Right lobe of liver (tissue), 6 donors: Measurements from ENCODE around the gene C17orf100. TPM values are rescaled to one million over a fixed set of nuclear protein-coding genes. Genes with fewer than 3 reads are reported as not detected.
A peak's percentile ranks its signal among the peaks of the same experiment; 100 is the strongest.
"Not testable (repeated sequence)": the region's sequence is repeated elsewhere in the genome, so short reads cannot be mapped to it uniquely, and the experiment has no call there.

Source experiments
- ATAC-seq, 4 donors: fragments of 200-7000 bp; cut with Tn5 transposase; one replicate each; pipeline ENCODE4 v1.9.1; 2020; ENCODE audit warnings: mild to moderate bottlenecking in 4 of 4, moderate library complexity in 4 of 4
- DNase-seq, 3 donors: peaks; one replicate each; pipeline ENCODE4 v3.0.0-alpha.2; 2020
- H3K27ac ChIP-seq, 3 donors: fragments of 200-600 bp; one replicate each; pipeline ENCODE4 v1.8.0; 2022
- H3K27me3 ChIP-seq, 2 donors: fragments of 200-600 bp; one replicate each; pipeline ENCODE4 v1.8.0; 2022
- H3K36me3 ChIP-seq, 4 donors: fragments of 200-600 bp; sonication (generic) in 1 of 4; one replicate each; pipeline versions ENCODE4 v1.5.1 to v1.8.0; 2017 to 2022; ENCODE audit warnings: control low read depth in 1 of 4
- H3K4me1 ChIP-seq, 4 donors: fragments of 200-600 bp; sonication (generic) in 1 of 4; one replicate each; pipeline versions ENCODE4 v1.5.1 to v1.8.0; 2017 to 2022; ENCODE audit warnings: control low read depth in 1 of 4
- H3K4me3 ChIP-seq, 3 donors: fragments of 200-600 bp; one replicate each; pipeline ENCODE4 v1.8.0; 2022
- H3K9me3 ChIP-seq, 4 donors: fragments of 200-600 bp; sonication (generic) in 1 of 4; one replicate each; pipeline versions ENCODE4 v1.5.1 to v1.8.0; 2017 to 2022; ENCODE audit warnings: control low read depth in 1 of 4
- POLR2A ChIP-seq: fragments of 450-650 bp; IDR thresholded peaks from one replicate; pipeline ENCODE4 v1.6.1; 2017; ENCODE audit warnings: antibody characterized with exemption, mild to moderate bottlenecking
- WGBS: methylation state at CpG from one replicate; pipeline ENCODE4 v1.1.6; 2018; ENCODE audit warnings: low coverage, low lambda C conversion rate; ENCODE audit not compliant: insufficient coverage; ENCODE audit errors: missing lambda C conversion rate; 5-methylcytosine and 5-hydroxymethylcytosine counted together
- intact Hi-C, 2 donors: fragments of 100-400 bp; cut with DNase I; formaldehyde crosslinking; loops; one replicate each; pipeline versions ENCODE4 v1.11.2 to v1.14.1; 2022
- total RNA-seq, 6 experiments: library from RNA; depleted of rRNA in 2 of 6; stranded (reverse); fragments of >200 nt in 2 of 6; fragmentation: NEBNext Ultra II Directional in 3 of 6; extraction: Animal tissue kit (Norgen Biotek cat#: 25700) in 3 of 6; gene quantifications; one replicate each; pipeline versions ENCODE4 v1.1.0 to v1.2.4, GENCODE V29; 2016 to 2023
- TF ChIP-seq, protein P1 (sequence below), 4 donors: fragments of 200-600 bp in 3 of 4; fragments of 450-650 bp in 1 of 4; IDR thresholded peaks; one replicate each; pipeline versions ENCODE4 v1.5.1 to v1.8.0; 2016 to 2022; ENCODE audit warnings: antibody characterized with exemption in 4 of 4, mild to moderate bottlenecking in 2 of 4
- donor health status: DM: no; HTN: yes; CAD: no.
- donor health status: DM: no; HTN: no; CAD: no.
- donor health status: DM: no; HTN: no; CAD: no.
- donor health status: DM: no; HTN: yes; CAD: no.
- donor health status: DM: no; HTN: yes; CAD: no.

The C17orf100 gene
- total RNA-seq, 6 experiments from 2014 or later = 1.2 to 4.0 (median 1.9) TPM

DNA sequence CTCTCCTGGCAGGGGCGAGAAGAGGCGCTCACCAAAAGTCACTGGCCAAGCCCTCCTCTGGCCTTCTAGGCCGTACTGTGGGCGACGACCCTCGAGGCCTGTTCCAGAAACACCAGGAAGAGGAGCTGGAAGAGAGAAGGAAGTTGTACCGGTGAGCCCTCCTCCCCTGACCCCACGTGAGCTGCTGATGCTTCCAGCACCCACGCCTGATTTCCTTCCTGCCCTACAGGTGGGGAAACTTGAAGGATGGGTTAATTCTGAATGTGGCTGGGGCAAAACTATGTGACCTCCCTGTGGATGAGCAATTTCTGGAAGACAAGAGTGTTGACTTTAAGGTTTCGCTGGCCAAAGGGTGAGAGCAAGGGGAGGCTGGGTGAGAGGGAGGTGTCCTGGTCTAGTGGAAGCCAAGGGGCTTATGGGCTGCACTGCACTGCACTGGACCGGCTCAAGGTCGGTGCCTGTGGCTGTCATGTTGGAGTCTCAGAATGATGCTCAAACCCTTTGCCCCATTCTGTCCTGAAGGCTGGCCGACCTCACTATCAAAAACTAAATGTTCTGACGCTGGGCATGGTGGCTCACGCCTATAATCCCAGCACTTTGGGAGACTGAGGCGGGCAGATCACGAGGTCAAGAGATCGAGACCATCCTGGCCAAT lies 6.2 kb downstream of the C17orf100 start:
- Histone ChIP-seq H3K9me3 (no peaks in the 10 kb centered on the region), H3K4me3 (no peak overlapping the region), H3K36me3 (no peaks in the 10 kb centered on the region), H3K27me3 (no peaks in the 10 kb centered on the region), H3K4me1 (peaks cover 0 to 10% (median 4%) of the 10 kb centered on the region in 4 donors), H3K27ac (no peak overlapping the region)
- WGBS = 80% methylated on average over 10 of the region's 18 CpGs
- intact Hi-C loops = no loop called here
- DNase-seq = no peak
- ATAC-seq = no peak
- TF ChIP-seq POLR2A = no peak
- TF ChIP-seq, protein P1, sequence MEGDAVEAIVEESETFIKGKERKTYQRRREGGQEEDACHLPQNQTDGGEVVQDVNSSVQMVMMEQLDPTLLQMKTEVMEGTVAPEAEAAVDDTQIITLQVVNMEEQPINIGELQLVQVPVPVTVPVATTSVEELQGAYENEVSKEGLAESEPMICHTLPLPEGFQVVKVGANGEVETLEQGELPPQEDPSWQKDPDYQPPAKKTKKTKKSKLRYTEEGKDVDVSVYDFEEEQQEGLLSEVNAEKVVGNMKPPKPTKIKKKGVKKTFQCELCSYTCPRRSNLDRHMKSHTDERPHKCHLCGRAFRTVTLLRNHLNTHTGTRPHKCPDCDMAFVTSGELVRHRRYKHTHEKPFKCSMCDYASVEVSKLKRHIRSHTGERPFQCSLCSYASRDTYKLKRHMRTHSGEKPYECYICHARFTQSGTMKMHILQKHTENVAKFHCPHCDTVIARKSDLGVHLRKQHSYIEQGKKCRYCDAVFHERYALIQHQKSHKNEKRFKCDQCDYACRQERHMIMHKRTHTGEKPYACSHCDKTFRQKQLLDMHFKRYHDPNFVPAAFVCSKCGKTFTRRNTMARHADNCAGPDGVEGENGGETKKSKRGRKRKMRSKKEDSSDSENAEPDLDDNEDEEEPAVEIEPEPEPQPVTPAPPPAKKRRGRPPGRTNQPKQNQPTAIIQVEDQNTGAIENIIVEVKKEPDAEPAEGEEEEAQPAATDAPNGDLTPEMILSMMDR (IDR thresholded peaks at IDR 0.05) = no peak

DNA sequence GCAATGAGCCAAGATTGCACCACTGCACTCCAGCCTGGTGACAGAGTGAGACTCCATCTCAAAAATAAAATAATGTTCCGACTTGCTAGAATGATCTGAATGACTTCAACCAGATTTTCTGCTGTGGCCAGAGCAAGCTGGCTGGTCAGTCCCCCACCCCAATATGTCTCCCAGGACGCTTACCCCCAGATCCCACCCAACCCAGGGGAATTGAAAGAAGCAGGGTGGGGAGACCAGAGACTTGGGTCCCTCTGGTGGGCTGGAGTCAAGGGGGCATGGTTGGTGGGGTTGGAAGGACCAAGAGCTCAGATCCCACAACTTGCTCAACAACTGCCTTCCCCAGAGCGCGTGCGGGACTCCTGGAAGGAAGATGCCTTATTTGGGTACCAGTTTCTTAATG lies 6.8 kb downstream of the C17orf100 start:
- H3K4me3 ChIP-seq, ATAC-seq, DNase-seq, H3K4me1 ChIP-seq, H3K9me3 ChIP-seq, H3K36me3 ChIP-seq, H3K27ac ChIP-seq, H3K27me3 ChIP-seq, intact Hi-C loops: not testable (repeated sequence)
- WGBS = 93% methylated on average over 3 of the region's 5 CpGs

DNA sequence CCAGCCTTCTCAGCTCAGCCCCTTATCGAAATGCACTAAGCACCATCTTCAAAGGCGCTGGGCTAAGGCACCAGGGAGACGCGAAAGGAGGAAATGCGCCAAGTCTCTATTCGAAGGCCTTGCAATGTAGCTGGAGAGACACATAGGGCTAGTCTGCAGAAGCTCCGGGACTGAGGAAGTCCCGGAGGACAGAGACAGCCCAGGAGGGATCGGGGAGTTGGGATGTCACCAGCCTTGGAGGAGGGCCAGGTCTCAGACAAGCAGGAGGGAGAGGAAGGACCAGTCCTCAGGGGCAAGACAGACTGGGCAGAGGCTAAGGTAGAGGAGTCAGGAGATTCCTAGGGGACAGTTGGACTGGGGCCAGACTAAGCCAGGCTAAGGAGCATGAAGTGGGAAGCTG lies 8.5 kb downstream of the C17orf100 start:
- H3K9me3 ChIP-seq = no peaks in the 10 kb centered on the region
- no peak overlapping the region for H3K4me3 ChIP-seq
- no peak for ATAC-seq
- WGBS = 63% methylated on average over 6 of the region's 9 CpGs
- intact Hi-C loops = loop anchor here in 1 of 2 donors (10.0 kb wide), 1 partner anchor 345 kb away; no protein-coding TSS in a partner anchor
- no peak for TF ChIP-seq POLR2A
- TF ChIP-seq, protein P1 (IDR thresholded peaks at IDR 0.05) = no peak
- no peaks in the 10 kb centered on the region for H3K36me3 ChIP-seq
- no peaks in the 10 kb centered on the region for H3K27me3 ChIP-seq
- H3K4me1 ChIP-seq = no peaks in the 10 kb centered on the region
- H3K27ac ChIP-seq = no peak overlapping the region
- no peak for DNase-seq

DNA sequence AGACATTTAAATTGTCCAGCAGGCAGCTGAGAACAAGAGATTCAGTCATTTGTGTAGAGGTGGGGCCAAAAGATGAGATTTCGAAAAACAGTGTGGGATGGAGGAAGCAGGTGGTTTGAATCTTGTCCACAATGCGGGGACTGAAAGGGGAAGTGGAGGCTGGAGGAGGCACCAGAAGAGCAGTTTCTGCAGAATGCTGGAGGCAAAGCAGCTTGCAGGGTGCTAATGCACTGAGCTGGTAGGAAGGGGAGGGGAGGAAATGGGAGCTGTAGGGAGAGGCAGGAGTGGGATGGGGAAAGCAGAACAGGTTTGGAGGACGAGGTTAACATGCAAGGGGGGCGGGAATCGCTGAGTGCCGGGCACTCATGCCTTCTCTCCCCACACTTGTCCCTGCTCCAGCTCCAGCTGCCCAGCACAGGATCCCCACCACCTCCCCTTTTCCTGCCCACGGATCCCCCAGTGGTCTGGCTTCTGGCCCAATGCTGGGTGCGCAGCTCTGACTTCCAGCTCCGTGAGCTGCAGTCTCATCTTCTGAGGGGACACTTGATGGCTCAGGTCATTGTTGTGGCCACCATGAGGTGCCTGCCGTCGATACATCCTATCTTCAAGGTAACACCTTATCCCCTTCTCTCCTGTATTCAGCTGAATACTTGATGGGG lies 9.4 kb downstream of the C17orf100 start:
- no peaks in the 10 kb centered on the region for H3K27me3 ChIP-seq
- no peak overlapping the region for H3K4me3 ChIP-seq
- no peaks in the 10 kb centered on the region for H3K9me3 ChIP-seq
- ATAC-seq = peak in 2 of 4 donors; percentile 14 to 34
- H3K27ac ChIP-seq = no peak overlapping the region
- H3K36me3 ChIP-seq = no peaks in the 10 kb centered on the region
- no peaks in the 10 kb centered on the region for H3K4me1 ChIP-seq
- WGBS = 51% methylated on average over 6 of the region's 11 CpGs
- DNase-seq = no peak
- TF ChIP-seq, protein P1 (IDR thresholded peaks at IDR 0.05) = no peak
- TF ChIP-seq POLR2A = no peak
- intact Hi-C loops = loop anchor here in 1 of 2 donors (10.0 kb wide), 1 partner anchor 344 kb away; no protein-coding TSS in a partner anchor

DNA sequence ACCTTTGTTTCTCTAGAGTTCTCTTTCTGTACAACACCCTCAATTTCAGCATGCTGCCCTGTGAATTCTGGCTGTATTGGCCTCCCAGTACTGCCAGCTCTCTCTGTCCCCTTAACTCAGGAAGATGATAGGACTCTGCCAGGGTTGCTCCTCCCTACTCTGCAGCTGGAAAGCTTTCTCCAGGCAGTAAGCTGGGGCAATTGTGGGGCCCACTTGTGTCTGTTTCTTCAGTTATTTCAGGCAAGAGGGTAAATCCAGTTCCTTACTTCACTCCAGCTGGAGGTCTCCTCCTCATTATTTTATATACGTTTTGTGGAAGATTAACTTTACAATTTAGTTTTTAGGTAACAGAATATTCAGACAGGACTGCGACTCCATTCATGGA lies 9.9 kb downstream of the C17orf100 start:
- Histone ChIP-seq H3K4me1 (peaks cover 0 to 5% (median 0%) of the 10 kb centered on the region in 4 donors), H3K36me3 (no peaks in the 10 kb centered on the region), H3K4me3 (no peak overlapping the region), H3K9me3 (no peaks in the 10 kb centered on the region), H3K27me3 (no peaks in the 10 kb centered on the region), H3K27ac (no peak overlapping the region)
- ATAC-seq (no peak), DNase-seq (no peak)
- WGBS = 75% methylated on average over 2 of the region's 2 CpGs
- TF ChIP-seq, protein P1 (IDR thresholded peaks at IDR 0.05) = no peak
- no peak for TF ChIP-seq POLR2A
- intact Hi-C loops = loop anchor here in 1 of 2 donors (10.0 kb wide), 1 partner anchor 343 kb away; no protein-coding TSS in a partner anchor

DNA sequence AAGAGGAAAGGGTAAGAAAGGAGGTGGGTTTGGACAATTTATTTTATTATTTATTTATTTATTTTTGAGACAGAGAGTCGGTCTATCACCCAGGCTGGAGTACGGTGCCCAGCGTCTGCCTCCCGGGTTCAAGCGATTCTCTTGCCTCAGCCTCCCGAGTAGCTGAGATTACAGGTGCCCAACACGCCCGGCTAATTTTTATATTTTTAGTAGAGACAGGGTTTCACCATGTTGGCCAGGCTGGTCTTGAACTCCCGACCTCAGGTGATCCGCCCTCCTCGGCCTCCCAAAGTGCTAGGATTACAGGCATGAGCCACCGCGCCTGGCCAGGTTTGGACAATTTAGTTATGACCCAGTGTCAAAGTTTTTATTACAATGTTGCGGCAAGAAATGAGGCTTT lies 11.6 kb downstream of the C17orf100 start:
- not testable (repeated sequence) for H3K9me3 ChIP-seq, H3K4me1 ChIP-seq, ATAC-seq, H3K4me3 ChIP-seq, H3K36me3 ChIP-seq, H3K27me3 ChIP-seq, DNase-seq, H3K27ac ChIP-seq
- WGBS = 91% methylated on average over 13 of the region's 14 CpGs
- intact Hi-C loops = loop anchor here in 1 of 2 donors (10.0 kb wide), 1 partner anchor 342 kb away; no protein-coding TSS in a partner anchor
